C4-2B (cell line): ENCODE measurements around the gene SSBP2.

ENCODE experiments used
- H3K27ac ChIP-seq: fragments of 450-650 bp; 2 replicates; pipeline ENCODE4 v1.5.1; 2017
- CTCF ChIP-seq: fragments of 450-650 bp; conservative IDR thresholded peaks from 2 replicates; pipeline ENCODE4 v1.5.1; 2017; ENCODE audit warnings: mild to moderate bottlenecking
- ZFX ChIP-seq: fragments of 450-650 bp; IDR thresholded peaks from 2 replicates; pipeline ENCODE4 v1.6.1; 2017

Gene SSBP2

GRCh38 chr5:81776258-81776657, 25.4 kb upstream of the SSBP2 start:
- H3K27ac ChIP-seq: no peak overlapping the region
- TF ChIP-seq ZFX (no peak), CTCF (no peak)

- no peak for TF ChIP-seq CTCF
- no peak for TF ChIP-seq ZFX
- H3K27ac ChIP-seq: no peak overlapping the region; the same call in 1 of the 2 replicates
Observed at GRCh38 chr5:81774374-81774773, 23.5 kb upstream of the SSBP2 start.

- no peak overlapping the region for H3K27ac ChIP-seq
Observed at GRCh38 chr5:81773574-81773973, 22.7 kb upstream of the SSBP2 start.

DNA sequence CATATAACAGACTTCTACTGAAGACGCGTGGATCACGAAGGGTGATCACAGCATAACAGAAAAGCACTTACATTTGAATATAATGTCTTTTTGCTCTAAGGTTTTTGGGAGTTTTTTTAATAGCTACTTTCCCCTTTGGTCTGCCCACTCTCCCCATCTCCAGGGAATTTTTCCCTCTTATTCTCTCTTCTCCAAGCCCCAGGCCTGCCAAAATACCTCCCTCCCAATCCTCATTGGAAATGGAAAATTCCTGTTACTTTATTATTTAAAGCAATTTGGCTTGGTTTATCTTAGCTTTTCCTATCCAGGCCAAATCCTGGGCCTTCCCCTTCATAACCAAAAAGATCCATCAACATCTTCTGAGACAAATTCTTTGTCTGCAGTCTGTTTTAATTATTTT, 22.3 kb upstream of the SSBP2 start:
- H3K27ac ChIP-seq: no peak overlapping the region
- TF ChIP-seq CTCF: no peak
- TF ChIP-seq ZFX: no peak

More at GRCh38 chr5:81773574-81773973, 22.7 kb upstream of the SSBP2 start:
- TF ChIP-seq CTCF (no peak), ZFX (no peak)

DNA sequence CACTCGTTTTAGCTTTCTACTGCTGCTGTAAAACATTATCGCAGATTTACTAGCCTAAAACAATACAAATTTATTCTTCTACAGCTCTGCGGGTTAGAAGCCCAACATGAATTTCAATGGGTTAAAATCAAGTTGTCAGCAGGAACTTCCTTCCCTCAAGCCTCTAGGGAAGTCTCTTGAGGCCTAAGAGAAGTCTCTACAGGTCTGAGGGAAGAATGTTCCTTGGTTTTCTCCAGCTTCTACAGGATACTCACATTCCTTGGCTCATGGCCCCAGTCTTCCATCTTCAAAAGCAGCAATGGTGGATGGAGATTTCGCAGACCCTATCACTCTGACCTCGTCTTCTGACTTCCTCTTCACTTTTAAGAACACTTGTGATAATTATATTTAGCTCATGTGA, 21.6 kb upstream of the SSBP2 start:
- no peak for TF ChIP-seq ZFX
- no peak for TF ChIP-seq CTCF
- H3K27ac ChIP-seq: no peak overlapping the region

DNA sequence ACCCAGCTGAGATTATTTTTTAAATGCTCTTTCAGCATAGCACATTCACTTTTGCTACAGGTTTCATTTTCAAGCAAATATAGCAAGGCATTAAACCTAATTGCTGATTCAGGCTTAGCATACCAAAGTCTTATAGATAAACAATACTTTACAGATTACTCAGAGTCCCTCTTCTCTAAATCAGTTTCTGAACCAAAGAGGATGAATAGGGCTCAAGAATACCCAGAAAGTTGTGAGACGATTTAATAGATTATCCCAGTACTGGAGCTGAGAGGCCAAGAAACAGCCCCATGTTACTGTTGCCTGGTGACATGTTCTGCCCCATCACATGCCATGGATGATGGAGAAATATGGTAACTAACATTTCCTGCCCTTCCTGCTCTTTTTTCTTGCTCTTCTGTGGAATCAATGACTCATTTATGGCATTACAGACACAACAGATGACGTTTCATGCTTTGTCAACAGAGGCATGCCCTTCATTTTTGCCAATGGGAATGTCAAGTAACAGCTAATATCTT, 18.1 kb upstream of the SSBP2 start:
- TF ChIP-seq ZFX: no peak
- TF ChIP-seq CTCF: no peak
- H3K27ac ChIP-seq: no peak overlapping the region

DNA sequence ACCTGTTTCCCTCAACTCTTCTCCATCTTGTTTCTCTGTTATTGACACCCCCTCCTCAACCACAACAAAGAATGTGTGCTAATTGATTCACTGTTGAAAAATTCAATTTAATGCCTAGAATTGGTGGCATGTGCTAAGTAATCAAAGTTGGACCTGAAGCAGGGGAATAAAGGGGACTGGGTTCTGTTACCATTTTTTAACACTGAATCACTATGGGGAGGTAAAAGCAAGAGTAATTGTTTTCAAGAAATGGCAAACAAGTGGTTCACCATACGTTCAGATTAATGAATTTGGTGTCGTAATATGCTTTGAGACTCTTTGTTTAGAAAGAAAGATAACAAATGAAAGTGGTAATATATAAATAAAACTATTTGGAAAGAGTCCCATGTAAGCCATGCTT, 17.0 kb upstream of the SSBP2 start:
- TF ChIP-seq CTCF (no peak), ZFX (no peak)

More for the DNA sequence above, 17.0 kb upstream of the SSBP2 start:
- H3K27ac ChIP-seq: no peak overlapping the region
